HG03354 (cell line): ENCODE results near the gene C19orf12.

Source experiments
- ATAC-seq: cut with Tn5 transposase; IDR thresholded peaks from one replicate; pipeline ENCODE4 v1.9.1; 2021; ENCODE audit warnings: mild to moderate bottlenecking; ENCODE audit not compliant: unreplicated experiment, poor library complexity, severe bottlenecking

C19orf12 gene

DNA sequence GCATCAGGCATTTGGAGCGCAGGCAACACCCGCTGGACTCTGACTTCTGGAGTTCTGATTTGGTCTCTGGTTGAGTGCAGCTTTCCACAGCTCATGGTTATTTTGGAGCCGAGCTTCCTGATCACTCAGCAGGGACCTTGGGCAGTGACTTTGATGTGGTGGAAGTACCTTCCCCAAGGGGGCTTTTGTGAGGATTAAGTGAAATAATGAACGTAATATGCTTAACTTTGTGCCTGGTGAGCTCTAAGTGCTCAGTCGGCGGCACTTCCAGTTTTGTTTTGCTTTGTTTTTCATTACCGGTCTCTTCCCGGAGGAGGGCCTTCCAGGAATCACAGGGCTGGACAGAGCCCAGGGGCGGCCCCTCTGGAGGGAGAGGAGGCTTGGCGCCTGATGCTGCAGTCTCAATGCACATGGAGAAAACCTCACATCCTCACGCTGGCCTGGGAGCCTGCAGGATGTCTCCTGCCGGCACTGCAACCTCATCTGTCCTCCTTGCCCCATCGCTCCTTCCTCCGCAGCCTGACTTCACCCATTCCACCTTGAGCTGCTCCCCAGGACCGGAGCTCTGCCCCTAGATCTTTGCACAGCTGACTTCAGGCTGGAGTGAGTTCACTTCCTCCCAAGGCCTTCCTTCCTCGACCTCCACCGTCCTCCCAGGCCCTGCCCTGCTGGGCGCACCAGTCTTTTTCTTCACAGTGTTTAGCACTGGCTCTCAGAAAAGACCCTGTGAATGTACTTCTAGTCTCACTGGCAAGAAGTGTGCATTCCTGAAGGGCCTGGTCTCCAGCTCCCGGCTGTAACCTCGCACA, 48.3 kb downstream of the C19orf12 start:
- no peak for ATAC-seq

DNA sequence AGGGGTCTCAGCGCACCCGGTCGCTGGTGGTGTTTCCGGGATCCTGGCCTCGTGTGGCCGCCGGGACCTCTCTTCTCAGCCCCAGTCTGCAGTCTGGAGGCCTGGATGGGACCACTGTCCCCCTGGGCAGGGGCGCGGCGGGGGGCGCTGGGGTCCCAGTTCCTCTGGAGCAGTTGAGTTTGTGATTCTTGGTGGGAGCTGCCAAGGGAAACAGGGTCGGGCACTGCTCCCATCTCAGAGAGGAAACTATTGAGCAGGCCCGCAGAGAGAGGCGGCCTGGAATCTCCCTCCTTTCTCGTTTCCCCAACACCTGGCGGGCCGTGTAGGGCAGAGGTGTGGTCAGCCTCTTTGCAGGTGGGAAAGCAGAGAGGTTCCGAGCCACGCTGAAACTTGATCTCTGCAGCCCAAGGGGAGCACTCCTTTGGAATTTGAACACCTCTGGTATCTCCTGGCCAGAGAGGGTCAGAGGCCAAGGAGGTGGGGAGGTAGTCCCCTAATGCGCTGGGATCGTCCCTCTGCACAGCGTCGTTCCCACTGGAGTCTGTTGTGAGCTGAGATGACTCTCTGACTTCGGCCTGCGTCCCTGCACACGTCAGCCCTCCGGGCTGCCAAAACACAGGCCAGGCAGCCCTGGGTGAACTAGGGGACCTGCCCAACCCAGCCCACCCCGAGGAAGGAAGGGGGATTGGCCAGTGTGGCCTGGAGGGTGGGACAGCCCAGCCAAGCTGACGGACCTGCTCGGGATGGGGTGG, 49.1 kb downstream of the C19orf12 start:
- ATAC-seq = peak; percentile 23

DNA sequence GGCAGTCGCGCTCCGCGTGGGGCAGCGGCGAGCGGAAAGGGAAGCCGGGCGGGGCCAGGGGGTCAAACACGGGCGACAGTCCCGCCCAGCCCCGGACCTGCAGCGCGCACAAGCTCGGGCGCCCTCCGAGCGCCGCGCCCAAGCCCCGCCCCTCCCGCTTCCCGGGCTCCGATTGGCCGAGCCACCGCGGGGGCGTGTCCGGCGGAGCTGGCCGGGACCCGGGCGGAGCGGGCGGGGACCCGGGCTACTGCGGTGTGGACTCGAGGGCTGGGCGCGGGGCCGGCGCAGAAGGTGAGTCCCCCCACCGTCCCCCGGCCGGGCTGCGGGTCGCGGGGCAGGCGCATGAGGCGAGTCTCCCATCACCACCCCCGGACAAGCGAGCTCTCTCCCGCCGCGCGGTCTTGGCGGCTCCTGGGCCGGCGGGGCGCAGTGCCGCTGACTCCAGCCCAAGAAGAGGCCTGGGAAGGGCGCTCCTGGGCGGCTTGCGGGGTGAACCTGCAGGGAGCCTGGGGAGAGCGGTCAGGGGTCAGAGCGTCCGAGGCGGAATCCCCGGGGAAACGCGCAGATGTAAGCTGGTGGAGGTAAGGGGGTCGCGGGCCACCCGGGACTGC, 49.7 kb downstream of the C19orf12 start, which contains the start of gene PLEKHF1:
Gene PLEKHF1 (plus strand): TSS at position 247 of the 611 bp plus-strand sequence. CDS start 8,379 bp downstream, outside the sequence.
- peak; percentile 88 for ATAC-seq

DNA sequence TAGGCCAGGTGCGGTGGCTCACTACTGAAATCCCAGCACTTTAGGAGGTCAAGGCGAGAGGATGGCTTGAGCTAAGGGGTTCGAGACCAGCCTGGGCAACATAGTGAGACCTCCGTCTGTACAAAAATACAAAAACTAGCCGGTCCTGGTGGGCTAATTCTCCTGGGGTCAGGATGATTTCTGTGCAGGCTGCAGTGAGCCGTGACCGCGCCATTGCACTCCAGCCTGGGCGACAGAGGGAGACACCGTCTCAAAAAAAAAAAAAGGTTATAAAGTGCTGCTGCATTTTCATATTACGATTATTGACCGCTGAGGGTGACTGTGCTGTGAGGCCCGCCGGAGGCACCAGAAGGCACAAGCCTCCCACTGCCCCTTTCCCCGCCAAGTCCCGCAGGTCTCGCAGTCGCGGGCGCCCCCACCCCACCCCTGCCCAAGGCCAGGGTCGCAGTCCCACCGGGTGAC, 50.3 kb downstream of the C19orf12 start:
- ATAC-seq = peak; percentile 35

DNA sequence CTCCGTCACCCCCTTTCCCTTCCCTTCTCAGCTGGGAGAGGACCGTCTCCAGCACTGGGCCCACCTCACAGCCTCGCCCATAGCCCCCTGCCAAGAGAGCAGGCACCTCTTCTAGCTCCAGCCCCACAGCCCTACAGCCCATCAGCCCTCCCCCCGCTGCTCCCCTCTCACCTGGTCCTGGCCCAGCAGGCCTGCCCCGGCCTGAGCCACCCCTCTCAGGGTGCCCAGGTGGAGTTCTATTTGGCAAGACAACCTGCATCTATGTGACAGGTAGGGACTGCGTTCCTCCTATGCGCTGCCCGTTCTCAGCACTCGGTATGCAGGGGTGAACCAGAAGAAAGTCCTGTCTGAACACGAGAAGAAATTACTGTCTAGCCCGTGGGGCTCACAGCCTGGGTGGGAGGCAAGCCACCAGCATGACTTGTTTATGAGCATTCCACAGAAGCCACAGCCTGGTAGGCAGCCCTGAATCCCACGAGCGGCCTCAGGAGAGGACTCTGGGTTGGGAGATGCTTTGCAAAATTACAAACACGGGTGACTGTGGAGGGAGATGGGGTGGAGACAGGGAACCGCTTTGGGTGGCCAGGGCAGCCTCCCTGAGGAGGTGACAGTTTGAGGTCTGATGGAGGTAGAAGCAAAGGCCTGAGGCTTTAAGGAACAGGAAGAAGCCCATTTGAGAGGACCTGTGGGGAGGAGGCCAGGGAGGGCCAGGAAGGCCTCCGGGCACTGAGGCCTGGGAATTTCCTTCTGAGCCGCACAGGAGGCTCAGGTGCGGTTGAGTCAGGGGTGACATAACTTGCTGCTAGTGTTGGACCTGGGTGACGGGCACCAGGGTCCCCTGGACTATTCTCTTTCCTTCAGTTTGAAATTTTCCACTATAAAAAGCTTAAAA, 51.0 kb downstream of the C19orf12 start:
- no peak for ATAC-seq

DNA sequence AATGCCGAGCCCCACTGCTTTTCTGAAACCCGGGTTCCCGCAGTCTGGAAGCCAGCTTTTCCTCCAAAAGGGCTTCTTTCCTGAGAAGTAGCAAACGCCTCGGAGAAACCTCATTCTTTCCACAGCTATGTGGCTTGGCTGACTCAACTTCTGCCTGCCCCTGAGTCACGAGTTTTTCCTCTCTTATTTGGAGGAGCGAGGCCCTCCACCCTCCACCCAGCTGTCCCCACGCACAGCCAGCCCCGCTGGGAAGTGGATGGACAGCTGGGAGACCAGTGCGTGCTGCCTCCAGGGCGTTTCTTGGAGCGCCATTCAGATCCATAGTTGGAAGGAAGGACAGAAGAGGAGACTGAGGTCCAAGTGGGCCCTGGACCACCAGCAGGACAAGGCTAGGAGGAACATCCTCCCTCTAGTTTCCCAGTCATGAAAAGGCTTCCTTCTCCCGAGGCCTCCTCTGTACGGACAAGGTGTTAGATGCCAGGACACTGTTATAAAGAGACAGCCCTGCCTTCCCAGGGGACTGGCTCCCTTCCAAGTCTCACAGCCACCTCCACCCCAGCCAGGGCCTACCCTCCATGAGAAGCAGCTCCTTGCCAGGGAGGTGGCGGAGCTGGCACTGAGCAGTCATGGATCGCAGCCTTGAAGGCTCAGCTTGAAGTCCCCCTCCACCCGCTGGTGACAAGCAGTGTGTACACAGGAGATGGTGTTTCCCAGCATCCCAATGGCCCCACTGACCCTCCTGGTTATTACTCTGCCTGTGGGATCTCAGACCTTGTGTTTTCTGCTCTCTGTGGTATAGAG, 52.3 kb downstream of the C19orf12 start:
- ATAC-seq = no peak

DNA sequence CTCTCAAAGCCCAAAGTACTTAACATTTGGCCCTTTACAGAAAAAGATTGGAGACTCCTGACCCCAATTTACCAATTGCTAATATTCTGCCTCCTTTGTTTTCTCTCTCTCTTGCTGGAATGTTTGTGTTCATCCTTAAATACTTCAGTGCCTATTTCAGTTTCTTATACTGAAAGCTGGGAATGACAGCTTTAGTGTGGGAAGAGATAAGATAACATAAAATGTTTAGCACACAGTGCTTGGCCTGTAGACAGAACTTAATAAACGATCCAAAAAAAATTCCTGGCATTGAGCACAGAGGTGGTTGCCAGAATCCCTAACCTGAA, 52.8 kb downstream of the C19orf12 start:
- no peak for ATAC-seq

DNA sequence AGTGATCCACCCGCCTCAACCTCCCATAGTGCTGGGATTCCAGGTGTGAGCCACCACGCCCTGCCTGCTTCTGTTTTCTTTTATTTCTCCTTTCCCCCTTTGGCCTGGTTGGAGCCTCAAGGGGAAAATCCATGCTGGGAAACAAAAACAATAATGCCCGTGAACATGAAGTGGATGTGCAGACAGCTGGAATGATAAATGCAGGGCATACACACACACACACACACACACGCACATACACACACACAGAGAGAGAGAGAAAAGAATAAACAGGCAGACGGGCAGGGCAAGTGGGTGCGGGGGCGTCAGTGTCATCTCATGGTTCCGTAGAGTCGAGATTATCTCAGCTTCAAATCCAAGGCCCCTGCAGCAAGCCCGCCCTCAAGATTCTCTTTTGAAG, 54.2 kb downstream of the C19orf12 start:
- no peak for ATAC-seq

DNA sequence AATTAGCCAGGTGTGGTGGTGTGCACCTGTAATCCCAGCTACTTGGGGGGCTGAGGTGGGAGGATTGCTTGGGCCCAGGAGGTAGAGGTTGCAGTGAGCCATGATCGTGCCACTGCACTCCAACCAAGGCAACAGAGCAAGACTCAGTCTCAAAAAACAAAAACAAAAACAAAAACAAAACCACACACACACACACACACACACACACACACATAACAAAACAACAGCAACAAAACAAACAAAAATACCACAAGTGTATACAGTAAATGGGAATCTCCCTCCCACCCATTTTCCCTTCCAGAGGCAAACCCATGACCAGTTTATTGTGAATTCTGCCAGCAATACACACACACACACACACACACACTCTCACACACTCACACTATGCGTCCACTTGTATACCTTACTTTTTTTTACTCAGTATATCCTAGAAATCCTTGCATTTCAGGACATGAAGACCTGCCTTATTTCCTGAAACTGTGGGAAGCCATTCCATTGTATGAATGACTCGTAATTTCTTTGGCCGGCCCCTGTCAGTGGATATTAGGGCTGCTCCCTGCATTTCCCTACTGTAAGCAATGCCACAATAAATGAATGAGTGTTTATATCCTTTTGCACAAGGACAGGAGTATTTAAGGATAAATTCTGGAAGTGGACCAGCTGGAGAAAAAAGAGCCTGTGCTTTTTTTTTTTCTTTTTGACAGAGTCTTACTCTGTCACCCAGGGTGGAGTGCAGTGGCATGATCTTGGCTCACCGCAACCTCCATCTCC, 56.7 kb downstream of the C19orf12 start:
- no peak for ATAC-seq

DNA sequence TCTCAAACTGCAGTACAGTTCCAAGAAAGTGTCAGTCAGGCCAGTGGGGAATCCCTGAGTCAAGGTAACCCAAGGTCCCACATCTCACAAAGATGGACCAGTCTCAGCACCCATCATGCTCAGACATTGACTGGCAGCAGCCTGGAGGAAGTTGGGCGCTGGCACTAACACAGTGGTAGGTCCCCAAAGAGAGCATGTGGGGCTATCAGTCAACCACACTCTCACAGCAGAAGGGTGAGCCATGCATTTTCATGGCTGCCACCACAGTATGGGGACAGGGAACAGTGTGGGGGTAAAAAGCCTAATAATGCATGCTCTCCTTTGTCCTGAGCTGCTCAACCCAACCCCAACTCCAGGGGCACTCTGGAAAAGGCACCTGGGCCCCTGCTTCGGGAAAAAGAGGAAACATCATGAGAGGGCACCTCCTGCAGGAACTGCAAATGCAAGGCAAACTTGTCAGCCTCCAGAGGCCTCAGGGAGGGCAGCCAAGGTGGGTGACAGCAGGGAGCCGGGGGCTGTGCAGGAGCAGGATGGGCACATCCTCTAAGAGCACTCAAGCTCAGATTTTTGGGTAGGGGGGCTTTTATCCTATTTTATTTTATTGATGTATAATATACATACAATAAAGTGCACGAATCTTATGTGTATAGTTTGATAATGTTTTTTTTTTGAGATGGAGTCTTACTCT, 59.3 kb downstream of the C19orf12 start:
- no peak for ATAC-seq

DNA sequence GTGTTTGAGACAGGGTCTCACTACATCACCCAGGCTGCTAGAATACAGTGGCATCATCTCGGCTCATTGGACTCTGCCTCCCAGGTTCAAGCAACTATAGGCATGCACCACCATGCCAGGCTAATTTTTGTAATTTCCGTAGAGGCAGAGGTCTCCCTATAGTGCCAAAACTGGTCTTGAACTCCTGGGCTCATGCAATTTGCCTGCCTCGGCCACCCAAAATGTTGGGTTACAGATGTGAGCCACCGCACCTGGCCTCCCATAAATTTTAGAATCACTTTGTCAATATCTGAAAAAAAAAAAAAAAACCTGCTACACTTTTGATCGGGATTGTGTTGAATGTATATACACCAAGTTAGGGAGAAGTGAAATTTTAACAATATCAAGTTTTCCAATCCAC, 61.7 kb downstream of the C19orf12 start:
- no peak for ATAC-seq

DNA sequence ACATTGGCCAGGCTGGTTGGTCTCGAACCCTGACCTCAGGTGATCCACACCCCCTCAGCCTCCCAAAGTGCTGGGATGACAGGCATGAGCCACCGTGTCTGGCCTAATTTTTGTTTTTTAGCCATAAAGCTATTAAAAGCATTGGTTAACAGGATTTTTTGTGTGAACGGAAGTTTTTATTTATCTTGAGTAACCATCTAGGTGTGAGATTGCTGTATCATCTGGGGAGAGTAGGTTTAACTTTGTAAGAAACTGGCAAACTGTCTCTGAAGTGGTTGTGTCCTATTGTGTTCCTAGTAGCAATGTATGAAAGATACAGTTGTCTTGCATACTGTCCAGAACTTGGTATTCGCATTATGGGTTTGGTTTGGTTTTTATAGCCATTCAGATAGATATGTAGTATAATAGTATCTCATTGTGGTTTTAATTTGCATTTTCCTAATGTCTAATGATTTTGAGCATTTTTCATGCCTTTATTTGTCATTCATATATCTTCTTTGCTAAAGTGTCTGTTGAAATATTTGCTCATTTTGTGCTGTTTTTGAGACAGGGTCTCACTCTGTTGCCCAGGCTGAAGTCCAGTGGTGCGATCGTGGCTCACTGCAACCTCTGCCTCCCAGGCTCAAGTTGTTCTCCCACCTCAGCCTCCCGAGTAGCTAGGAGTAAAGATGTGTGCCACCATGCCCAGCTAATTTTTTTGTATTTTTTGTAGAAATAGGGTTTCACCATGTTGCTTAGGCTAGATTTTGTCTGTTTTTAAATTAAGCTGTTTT, 63.3 kb downstream of the C19orf12 start:
- no peak for ATAC-seq

DNA sequence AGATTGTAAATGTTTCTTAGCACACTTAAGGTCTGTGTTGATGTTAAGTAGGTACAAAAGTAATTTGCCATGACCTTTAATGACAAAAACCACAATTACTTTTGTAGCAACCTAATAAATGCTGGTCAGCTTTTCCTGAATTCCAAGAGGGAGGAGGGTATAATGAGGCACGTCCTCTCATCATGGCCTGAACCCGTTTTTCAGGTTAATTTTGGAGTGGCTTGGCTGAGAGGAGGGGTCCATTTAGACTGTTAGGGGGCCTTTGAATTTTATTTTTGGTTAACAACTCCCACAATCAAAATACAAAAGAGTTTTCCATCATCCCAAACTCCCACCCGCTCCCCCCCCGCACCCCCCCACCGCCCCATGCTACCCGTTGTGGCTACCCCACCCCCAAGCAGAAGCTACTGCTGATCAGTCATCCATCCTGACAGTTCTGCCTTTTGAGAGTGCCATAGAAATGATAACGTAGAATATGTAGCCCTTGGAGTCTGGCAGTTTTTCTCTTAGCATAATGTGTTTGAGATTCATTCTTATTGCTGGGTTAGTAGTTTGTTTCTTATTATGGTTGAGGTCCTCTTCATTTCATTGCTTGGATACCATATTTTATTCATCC, 64.2 kb downstream of the C19orf12 start:
- ATAC-seq = no peak
